ENCODE measurements around the gene ARPC5. TPM values are rescaled to one million over a fixed set of nuclear protein-coding genes. Genes with fewer than 3 reads are reported as not detected.

Gene ARPC5
- total and polyA plus RNA-seq, 9 donors = 41.8 to 104 (median 64.1) TPM

DNA sequence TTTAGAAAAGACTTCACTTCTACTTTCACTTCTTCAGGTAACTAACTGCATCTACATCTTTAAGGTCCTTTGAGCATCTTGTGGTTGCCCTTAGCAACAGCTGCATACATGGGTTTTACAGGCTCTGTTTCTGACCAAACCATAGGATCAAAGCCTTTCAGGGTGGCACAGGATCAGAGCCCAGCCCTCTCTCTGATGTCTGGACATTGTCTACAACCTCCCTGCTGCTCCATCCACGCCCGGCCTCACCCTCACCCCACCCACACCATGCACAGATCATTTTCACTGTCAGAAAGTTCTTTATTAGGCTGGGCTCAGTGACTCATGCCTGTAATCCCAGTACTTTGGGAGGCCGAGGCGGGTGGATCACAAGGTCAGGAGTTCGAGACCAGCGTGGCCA lies 50.5 kb downstream of the ARPC5 start:
- H3K9me3 ChIP-seq = no peaks in the 10 kb centered on the region
- TF ChIP-seq EP300 (IDR thresholded peaks at IDR 0.05) = no peak
- TF ChIP-seq, protein P1, sequence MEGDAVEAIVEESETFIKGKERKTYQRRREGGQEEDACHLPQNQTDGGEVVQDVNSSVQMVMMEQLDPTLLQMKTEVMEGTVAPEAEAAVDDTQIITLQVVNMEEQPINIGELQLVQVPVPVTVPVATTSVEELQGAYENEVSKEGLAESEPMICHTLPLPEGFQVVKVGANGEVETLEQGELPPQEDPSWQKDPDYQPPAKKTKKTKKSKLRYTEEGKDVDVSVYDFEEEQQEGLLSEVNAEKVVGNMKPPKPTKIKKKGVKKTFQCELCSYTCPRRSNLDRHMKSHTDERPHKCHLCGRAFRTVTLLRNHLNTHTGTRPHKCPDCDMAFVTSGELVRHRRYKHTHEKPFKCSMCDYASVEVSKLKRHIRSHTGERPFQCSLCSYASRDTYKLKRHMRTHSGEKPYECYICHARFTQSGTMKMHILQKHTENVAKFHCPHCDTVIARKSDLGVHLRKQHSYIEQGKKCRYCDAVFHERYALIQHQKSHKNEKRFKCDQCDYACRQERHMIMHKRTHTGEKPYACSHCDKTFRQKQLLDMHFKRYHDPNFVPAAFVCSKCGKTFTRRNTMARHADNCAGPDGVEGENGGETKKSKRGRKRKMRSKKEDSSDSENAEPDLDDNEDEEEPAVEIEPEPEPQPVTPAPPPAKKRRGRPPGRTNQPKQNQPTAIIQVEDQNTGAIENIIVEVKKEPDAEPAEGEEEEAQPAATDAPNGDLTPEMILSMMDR (IDR thresholded peaks at IDR 0.05) = no peak
- no peak for TF ChIP-seq POLR2A (IDR thresholded peaks at IDR 0.05)
- WGBS, 3 donors = 78 to 85% (median 84%) methylated on average over 6 of the region's 6 CpGs
- no peaks in the 10 kb centered on the region for H3K4me1 ChIP-seq (ENCODE audit: insufficient read depth)
- H3K27me3 ChIP-seq = no peaks in the 10 kb centered on the region
- no peaks in the 10 kb centered on the region for H3K36me3 ChIP-seq
- DNase-seq = no peak
- H3K27ac ChIP-seq = no peak overlapping the region
- no peak overlapping the region for H3K4me3 ChIP-seq
- intact Hi-C loops (cut with DNase I) = no loop called here

DNA sequence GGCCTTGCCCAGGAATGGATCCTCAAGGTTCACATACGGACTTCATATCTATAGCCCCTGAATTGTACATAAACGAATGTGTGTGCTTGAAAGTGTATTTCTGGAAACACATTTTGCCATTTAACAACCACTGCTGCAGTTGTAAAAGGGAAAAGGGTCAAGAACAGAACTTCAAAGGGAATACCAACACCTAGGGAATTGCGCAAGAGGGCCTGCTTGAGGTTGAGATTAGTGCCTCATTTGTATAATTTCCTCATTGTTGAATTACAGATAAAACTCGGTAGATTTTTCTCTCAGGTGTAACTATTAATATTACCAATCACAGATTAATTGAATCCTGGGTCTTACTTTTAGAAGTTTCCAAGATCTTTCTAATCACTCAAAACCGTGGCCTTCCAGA lies 51.4 kb downstream of the ARPC5 start:
- Histone ChIP-seq H3K36me3 (no peaks in the 10 kb centered on the region), H3K4me1 (ENCODE audit: insufficient read depth) (no peaks in the 10 kb centered on the region), H3K27ac (no peak overlapping the region), H3K4me3 (no peak overlapping the region), H3K9me3 (no peaks in the 10 kb centered on the region), H3K27me3 (no peaks in the 10 kb centered on the region)
- WGBS, 3 donors = 68 to 78% (median 69%) methylated on average over 5 of the region's 5 CpGs
- intact Hi-C loops (cut with DNase I) = no loop called here
- TF ChIP-seq, protein P1 (IDR thresholded peaks at IDR 0.05) = no peak
- TF ChIP-seq POLR2A (IDR thresholded peaks at IDR 0.05) = no peak
- TF ChIP-seq EP300 (IDR thresholded peaks at IDR 0.05) = no peak
- DNase-seq = no peak

GRCh38 chr1:183583466-183583865 lies 52.1 kb downstream of the ARPC5 start:
- TF ChIP-seq POLR2A (IDR thresholded peaks at IDR 0.05) = no peak
- TF ChIP-seq, protein P1 (IDR thresholded peaks at IDR 0.05) = no peak
- TF ChIP-seq EP300 (IDR thresholded peaks at IDR 0.05) = no peak
- intact Hi-C loops (cut with DNase I) = no loop called here
- no peak overlapping the region for H3K4me3 ChIP-seq
- H3K27ac ChIP-seq = no peak overlapping the region
- DNase-seq = no peak
- no peaks in the 10 kb centered on the region for H3K27me3 ChIP-seq
- WGBS, 3 donors = 74 to 84% (median 78%) methylated on average over 6 of the region's 6 CpGs
- no peaks in the 10 kb centered on the region for H3K4me1 ChIP-seq (ENCODE audit: insufficient read depth)
- H3K36me3 ChIP-seq = no peaks in the 10 kb centered on the region
- no peaks in the 10 kb centered on the region for H3K9me3 ChIP-seq

- Histone ChIP-seq H3K27ac (no peak overlapping the region), H3K36me3 (no peaks in the 10 kb centered on the region), H3K4me3 (no peak overlapping the region), H3K4me1 (ENCODE audit: insufficient read depth) (no peaks in the 10 kb centered on the region), H3K27me3 (no peaks in the 10 kb centered on the region), H3K9me3 (no peaks in the 10 kb centered on the region)
- WGBS, 3 donors = 76 to 83% (median 76%) methylated on average over 12 of the region's 12 CpGs
- TF ChIP-seq POLR2A (IDR thresholded peaks at IDR 0.05) (no peak), EP300 (IDR thresholded peaks at IDR 0.05) (no peak)
- TF ChIP-seq, protein P1 (IDR thresholded peaks at IDR 0.05) = no peak
- DNase-seq = no peak
- intact Hi-C loops (cut with DNase I) = no loop called here
Measured at GRCh38 chr1:183582021-183582713, 53.4 kb downstream of the ARPC5 start.
